Panc1 (cell line): Measurements from ENCODE around the gene CCNJL. TPM values are rescaled to one million over a fixed set of nuclear protein-coding genes. Genes with fewer than 3 reads are reported as not detected.
A peak's percentile ranks its signal among the peaks of the same experiment; 100 is the strongest.

ENCODE experiments used
- ATAC-seq: fragments of 200-7000 bp; cut with Tn5 transposase; 2 replicates; pipeline ENCODE4 v1.9.1; 2020; ENCODE audit warnings: mild to moderate bottlenecking, moderate library complexity
- BruUV-seq: library from RNA; stranded (reverse); fragments of 400-500 nt; replicated peaks from 2 replicates; lab custom pipeline; 2021; lab: Mats Ljungman, UMichigan
- CTCF ChIA-PET: fragments of 300-600 bp; sonication (Branson Sonifier 250); formaldehyde crosslinking; loops from one replicate; lab custom pipeline; 2022; ENCODE audit warnings: antibody characterized with exemption; lab: Charles Lee
- POLR2A ChIA-PET: fragments of 300-600 bp; sonication (Branson Sonifier 250); formaldehyde crosslinking; loops from one replicate; lab custom pipeline; 2022; ENCODE audit warnings: antibody characterized with exemption; lab: Charles Lee
- DNase-seq: peaks from one replicate; pipeline ENCODE4 v3.0.0-alpha.2; 2010; ENCODE audit warnings: low read depth, low spot score
- H3K27ac ChIP-seq: 2 replicates; pipeline ENCODE4 v1.5.1; 2011; ENCODE audit warnings: mild to moderate bottlenecking, low read length, inconsistent platforms
- H3K27me3 ChIP-seq: fragments of 200-500 bp; sonication (Bioruptor generic); 2 replicates; pipeline ENCODE4 v1.6.0; 2014; ENCODE audit warnings: low read length, inconsistent platforms; ENCODE audit not compliant: control insufficient read depth, insufficient read depth
- H3K36me3 ChIP-seq: fragments of 200-500 bp; sonication (Bioruptor generic); 2 replicates; pipeline ENCODE4 v1.5.1; 2014; ENCODE audit warnings: inconsistent platforms, mild to moderate bottlenecking, low read length, moderate library complexity; ENCODE audit not compliant: control insufficient read depth, insufficient read depth
- H3K4me1 ChIP-seq: 2 replicates; pipeline ENCODE4 v1.5.1; 2011; ENCODE audit warnings: inconsistent platforms, mild to moderate bottlenecking, low read length, moderate library complexity; ENCODE audit not compliant: control insufficient read depth, insufficient read depth
- H3K4me3 ChIP-seq, 2 experiments: 2 replicates each; pipeline ENCODE4 v1.5.1; 2011 to 2012; ENCODE audit warnings: low read depth in 2 of 2, low read length in 2 of 2, mild to moderate bottlenecking in 2 of 2, inconsistent platforms in 1 of 2, moderate library complexity in 1 of 2
- H3K9me3 ChIP-seq: fragments of 200-500 bp; sonication (Bioruptor generic); 2 replicates; pipeline ENCODE4 v1.5.1; 2014; ENCODE audit warnings: low read depth, mild to moderate bottlenecking, inconsistent platforms, low read length, moderate library complexity; ENCODE audit not compliant: control insufficient read depth, insufficient read depth
- POLR2AphosphoS5 ChIP-seq: IDR thresholded peaks from 2 replicates; pipeline ENCODE4 v1.6.1; 2012; ENCODE audit warnings: mild to moderate bottlenecking, low read depth, low read length, moderate library complexity
- SIN3A ChIP-seq: IDR thresholded peaks from 2 replicates; pipeline ENCODE4 v1.6.1; 2012; ENCODE audit warnings: low read depth, mild to moderate bottlenecking, low read length, moderate library complexity, borderline replicate concordance; ENCODE audit not compliant: insufficient read depth
- TCF7L2 ChIP-seq: IDR thresholded peaks from 2 replicates; pipeline ENCODE4 v1.6.1; 2011; ENCODE audit warnings: mild to moderate bottlenecking, low read depth, low read length, inconsistent platforms
- in situ Hi-C: cut with HindIII; loops from 2 replicates; pipeline ENCODE4 v1.10.0; 2016; ENCODE audit warnings: low sequenced_read_pairs, low pct_unique_long_range_greater_than_20kb
- intact Hi-C: fragments of 100-400 bp; cut with micrococcal nuclease; formaldehyde crosslinking; loops from one replicate; pipeline ENCODE4 v1.10.0; 2022; ENCODE audit not compliant: unreplicated experiment
- total RNA-seq: library from RNA; stranded (reverse); gene quantifications from one replicate; pipeline ENCODE4 v1.2.1, GENCODE V29; 2021; ENCODE audit not compliant: unreplicated experiment
- TF ChIP-seq, protein P1 (sequence below): fragments of 450-650 bp; IDR thresholded peaks from 2 replicates; pipeline ENCODE4 v1.5.1; 2017; ENCODE audit warnings: mild to moderate bottlenecking
- TF ChIP-seq, protein P2 (sequence below), 2 experiments: IDR thresholded peaks; 2 replicates each; pipeline ENCODE4 v1.6.1; 2011 to 2012; ENCODE audit warnings: low read depth in 2 of 2, control low read depth in 1 of 2, low read length in 1 of 2, mild to moderate bottlenecking in 1 of 2, moderate library complexity in 1 of 2; ENCODE audit not compliant: insufficient read depth in 1 of 2

CCNJL gene
- total RNA-seq, 1 experiment from 2014 or later = 35.0 TPM

DNA sequence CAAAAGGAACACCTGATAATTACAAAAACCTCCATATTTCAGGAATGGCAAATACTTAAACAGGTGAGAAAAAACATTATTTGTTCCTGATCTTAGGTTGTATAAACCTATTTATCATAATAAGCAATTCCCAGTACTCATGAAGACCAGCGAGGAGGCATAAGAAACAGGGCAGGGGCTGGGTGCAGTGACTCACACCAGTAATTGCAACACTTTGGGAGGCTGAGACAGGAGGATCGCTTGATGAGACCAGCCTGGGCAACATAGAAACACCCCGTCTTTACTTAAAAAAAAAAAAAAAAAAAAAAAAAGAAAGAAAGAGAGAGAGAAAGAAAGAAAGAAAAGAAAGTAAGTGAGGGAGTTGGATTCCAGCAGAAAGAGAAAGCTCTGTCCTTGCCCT is 21.6 kb downstream of the CCNJL start:
- in situ Hi-C loops (no loop called here), intact Hi-C loops (no loop called here)
- ChIA-PET CTCF (no interaction called here), POLR2A (no interaction called here)
- H3K9me3 ChIP-seq = no peaks in the 10 kb centered on the region
- H3K27ac ChIP-seq = no peak overlapping the region; the same call in 1 of the 2 replicates
- no peak for TF ChIP-seq SIN3A
- TF ChIP-seq, protein P1, sequence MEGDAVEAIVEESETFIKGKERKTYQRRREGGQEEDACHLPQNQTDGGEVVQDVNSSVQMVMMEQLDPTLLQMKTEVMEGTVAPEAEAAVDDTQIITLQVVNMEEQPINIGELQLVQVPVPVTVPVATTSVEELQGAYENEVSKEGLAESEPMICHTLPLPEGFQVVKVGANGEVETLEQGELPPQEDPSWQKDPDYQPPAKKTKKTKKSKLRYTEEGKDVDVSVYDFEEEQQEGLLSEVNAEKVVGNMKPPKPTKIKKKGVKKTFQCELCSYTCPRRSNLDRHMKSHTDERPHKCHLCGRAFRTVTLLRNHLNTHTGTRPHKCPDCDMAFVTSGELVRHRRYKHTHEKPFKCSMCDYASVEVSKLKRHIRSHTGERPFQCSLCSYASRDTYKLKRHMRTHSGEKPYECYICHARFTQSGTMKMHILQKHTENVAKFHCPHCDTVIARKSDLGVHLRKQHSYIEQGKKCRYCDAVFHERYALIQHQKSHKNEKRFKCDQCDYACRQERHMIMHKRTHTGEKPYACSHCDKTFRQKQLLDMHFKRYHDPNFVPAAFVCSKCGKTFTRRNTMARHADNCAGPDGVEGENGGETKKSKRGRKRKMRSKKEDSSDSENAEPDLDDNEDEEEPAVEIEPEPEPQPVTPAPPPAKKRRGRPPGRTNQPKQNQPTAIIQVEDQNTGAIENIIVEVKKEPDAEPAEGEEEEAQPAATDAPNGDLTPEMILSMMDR = no peak
- DNase-seq (no peak), ATAC-seq (no peak)
- H3K4me3 ChIP-seq = no peak overlapping the region
- H3K27me3 ChIP-seq = no peaks in the 10 kb centered on the region
- H3K36me3 ChIP-seq = no peaks in the 10 kb centered on the region
- H3K4me1 ChIP-seq = peaks cover 31% of the 10 kb centered on the region
- BruUV-seq = no TSS peak

DNA sequence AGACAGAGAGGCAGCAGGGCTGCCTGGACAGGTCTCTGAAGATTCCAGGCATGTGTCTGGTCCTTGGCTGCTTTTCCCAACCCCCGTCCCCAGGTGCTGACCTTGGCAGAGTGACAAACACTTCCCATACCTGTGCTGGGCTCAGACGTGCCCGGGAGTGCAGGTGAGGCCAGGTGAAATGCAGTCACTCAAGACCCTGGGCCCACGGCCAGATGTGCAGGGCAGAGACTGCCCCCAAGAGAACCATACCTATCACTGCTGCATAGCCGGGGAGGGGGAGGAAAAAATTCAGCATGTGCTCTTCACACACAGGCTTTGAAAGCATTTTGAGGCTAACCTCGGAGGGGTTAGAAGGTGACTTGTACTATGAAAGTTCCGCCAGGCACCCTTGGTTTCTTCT is 22.6 kb downstream of the CCNJL start:
- POLR2A ChIA-PET = no interaction called here

More for the DNA sequence above, 22.6 kb downstream of the CCNJL start:
- TF ChIP-seq TCF7L2 = no peak
- TF ChIP-seq POLR2AphosphoS5 = no peak
- no peak for TF ChIP-seq SIN3A
- TF ChIP-seq, protein P1 = no peak
- TF ChIP-seq, protein P2, sequence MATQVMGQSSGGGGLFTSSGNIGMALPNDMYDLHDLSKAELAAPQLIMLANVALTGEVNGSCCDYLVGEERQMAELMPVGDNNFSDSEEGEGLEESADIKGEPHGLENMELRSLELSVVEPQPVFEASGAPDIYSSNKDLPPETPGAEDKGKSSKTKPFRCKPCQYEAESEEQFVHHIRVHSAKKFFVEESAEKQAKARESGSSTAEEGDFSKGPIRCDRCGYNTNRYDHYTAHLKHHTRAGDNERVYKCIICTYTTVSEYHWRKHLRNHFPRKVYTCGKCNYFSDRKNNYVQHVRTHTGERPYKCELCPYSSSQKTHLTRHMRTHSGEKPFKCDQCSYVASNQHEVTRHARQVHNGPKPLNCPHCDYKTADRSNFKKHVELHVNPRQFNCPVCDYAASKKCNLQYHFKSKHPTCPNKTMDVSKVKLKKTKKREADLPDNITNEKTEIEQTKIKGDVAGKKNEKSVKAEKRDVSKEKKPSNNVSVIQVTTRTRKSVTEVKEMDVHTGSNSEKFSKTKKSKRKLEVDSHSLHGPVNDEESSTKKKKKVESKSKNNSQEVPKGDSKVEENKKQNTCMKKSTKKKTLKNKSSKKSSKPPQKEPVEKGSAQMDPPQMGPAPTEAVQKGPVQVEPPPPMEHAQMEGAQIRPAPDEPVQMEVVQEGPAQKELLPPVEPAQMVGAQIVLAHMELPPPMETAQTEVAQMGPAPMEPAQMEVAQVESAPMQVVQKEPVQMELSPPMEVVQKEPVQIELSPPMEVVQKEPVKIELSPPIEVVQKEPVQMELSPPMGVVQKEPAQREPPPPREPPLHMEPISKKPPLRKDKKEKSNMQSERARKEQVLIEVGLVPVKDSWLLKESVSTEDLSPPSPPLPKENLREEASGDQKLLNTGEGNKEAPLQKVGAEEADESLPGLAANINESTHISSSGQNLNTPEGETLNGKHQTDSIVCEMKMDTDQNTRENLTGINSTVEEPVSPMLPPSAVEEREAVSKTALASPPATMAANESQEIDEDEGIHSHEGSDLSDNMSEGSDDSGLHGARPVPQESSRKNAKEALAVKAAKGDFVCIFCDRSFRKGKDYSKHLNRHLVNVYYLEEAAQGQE (IDR thresholded peaks at IDR 0.05; ENCODE audit: insufficient read depth in 1 of 2, low read depth in 2 of 2, low read length in 1 of 2) = no peak
- ATAC-seq = no peak
- in situ Hi-C loops (no loop called here), intact Hi-C loops (no loop called here)
- TSS peak; percentile 30 for BruUV-seq
- CTCF ChIA-PET = no interaction called here
- Histone ChIP-seq H3K27me3 (no peaks in the 10 kb centered on the region), H3K9me3 (no peaks in the 10 kb centered on the region), H3K4me3 (no peak overlapping the region), H3K36me3 (no peaks in the 10 kb centered on the region), H3K27ac (no peak overlapping the region; the same call in 1 of the 2 replicates), H3K4me1 (peaks cover 31% of the 10 kb centered on the region)
- no peak for DNase-seq
